Stimulated activated CD8-positive, alpha-beta memory T cell treated with anti-CD3 and anti-CD28 coated beads, Interleukin-4, amount 100 ng/mL, for 1 hour (primary cell): ENCODE measurements around the gene NPFFR1.
"Not testable (repeated sequence)": the region's sequence is repeated elsewhere in the genome, so short reads cannot be mapped to it uniquely, and the experiment has no call there.

ENCODE experiments used
- DNase-seq, 2 donors: peaks; one replicate each; pipeline ENCODE4 v3.0.0-alpha.2; 2020; ENCODE audit warnings: low read depth in 2 of 2, low spot score in 1 of 2

The NPFFR1 gene

DNA sequence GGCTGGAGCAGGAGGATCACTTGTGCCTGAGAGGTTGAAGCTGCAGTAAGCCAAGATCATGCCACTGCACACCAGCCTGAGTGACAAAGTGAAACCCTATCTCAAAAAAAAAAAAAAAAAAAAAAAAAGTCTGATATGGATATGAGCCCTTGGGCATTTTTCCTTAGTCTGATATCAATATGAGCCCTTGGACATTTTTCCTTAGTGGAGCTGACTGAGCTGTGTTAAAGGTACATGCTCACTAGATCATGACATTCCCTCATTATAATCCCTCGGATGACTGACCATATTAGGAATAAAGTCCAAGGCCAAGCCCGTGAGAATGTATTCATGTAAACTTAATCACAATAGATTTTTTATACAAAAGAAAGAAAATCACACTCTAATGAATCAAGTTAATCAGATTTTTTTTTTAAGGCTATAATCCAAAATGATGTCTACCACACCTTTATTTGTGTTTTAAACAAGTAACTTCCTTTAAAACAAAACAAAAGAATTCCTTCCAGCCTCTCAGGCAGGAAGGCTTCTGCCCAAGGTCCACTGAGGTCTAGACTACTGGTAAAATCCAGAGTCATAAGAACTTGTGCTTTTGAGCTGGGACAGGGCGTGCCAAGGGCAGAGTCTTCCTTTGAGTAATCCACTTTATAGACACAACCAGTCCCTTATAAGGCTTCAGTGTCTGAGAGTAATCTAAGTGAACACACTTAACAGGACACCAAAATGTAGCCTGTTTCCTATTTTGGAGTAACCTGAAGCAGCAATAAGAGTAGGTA, 56.1 kb downstream of the NPFFR1 start:
- DNase-seq = no peak

DNA sequence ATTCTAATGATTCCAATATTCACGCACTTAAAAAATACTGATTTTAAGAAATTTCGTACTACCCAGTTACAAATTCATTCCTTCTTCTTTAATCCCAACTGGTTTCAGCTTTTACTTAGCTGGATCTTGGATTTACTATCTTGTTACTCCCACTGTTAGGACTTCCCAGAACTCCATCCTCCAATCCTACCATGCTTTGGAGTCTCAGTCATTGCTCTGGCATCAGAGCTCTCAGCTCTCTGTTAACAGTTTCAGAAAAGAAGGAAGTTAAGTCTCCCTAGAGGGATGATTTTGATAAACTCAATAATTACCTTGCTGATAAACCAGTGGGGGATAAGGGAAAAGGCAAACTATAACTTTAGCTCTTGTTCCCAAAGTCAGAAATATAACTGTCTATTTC, 60.1 kb downstream of the NPFFR1 start:
- no peak for DNase-seq

DNA sequence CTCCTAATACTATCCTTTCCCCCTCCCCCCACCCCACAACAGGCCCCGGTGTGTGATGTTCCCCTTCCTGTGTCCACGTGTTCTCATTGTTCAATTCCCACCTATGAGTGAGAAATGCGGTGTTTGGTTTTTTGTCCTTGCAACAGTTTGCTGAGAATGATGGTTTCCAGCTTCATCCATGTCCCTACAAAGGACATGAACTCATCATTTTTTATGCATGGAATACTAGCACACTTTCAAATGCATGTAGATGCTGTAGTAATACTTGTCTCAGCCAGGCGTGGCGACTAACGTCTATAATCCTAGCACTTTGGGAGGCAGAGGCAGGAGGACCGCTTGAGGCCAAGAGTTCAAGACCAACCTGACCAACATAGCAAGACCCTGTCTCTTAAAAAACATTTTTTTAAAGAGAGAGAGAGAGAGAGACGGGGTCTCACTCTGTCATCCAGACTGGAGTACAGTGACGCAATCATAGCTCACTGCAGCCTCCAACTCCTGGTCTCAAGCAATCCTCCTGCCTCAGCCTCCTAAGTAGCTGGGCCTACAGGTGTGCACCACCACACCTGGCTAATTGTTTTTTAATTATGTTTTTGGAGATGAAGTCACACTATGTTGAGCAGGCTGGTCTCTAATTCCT, 60.9 kb downstream of the NPFFR1 start:
- not testable (repeated sequence) for DNase-seq

DNA sequence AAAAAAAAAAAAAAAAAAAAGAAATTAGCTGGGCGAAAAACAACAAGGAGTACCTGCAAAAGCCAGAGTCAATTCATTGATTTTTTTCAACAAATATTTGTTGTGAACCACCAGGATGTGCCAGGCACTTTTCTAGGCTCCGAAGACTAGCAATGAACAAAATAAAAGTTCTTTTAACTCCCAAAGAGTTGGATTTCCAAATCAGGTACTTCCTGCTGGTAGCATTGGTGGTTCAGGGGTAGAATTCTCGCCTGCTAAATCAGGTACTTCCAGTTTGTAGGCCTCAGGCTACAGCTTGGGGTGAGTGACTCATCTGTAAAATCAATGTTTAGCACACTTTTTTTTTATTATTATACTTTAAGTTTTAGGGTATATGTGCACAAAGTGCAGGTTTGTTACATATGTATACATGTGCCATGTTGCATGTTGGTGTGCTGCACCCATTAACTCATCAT, 61.4 kb downstream of the NPFFR1 start:
- DNase-seq = no peak

DNA sequence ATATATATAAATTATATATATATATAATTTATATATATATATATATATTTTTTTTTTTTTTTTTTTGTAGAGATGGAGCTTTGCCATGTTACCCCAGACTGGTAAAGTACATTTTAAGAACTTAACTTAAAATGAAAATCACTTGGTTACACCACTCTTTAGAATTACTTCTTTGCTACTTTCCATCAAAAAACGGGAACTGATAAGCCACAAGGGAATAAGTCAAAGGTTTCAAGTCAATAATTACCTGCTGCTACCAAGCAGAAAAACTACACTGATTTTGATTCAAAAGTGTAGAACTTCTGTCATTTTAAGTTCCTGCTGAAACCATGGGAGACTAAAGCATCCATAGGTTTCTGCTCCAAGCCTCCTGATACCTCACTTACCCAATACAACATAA, 62.8 kb downstream of the NPFFR1 start:
- DNase-seq = no peak

DNA sequence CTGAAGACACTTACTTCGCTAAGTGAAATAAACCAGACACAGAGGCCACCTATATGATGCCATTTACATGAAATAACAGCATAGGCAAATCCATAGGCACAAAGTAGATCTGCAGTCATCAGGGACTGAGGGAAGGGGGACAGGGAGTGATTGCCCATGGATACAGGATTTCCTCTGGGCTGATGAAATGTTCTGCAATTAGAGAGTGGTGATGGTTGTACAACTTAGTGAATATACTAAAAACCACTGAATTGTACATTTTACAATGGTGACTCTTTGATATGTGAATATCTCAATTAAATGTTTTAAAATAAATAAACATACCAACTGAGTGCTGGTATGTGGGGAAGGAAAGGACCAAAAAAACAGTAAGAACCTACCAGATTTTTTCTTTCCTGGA, 70.9 kb downstream of the NPFFR1 start:
- DNase-seq = no peak

DNA sequence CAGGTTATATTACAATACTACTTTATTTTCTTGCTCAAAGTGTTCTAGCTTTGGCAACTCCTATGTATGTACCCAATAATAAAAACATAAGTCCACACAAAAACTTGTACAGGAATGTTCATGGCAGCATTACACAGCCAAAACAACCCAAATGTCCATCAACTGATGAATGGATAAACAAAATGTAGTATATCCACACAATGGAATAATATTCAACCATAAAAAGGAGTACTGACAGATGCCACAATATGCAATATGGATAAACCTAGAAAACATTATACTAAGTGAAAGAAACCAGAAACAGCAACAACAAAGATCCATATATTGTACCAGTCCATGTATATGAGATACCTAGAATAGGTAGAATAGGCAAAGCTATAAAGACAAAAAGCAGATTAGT, 71.5 kb downstream of the NPFFR1 start:
- DNase-seq = no peak

DNA sequence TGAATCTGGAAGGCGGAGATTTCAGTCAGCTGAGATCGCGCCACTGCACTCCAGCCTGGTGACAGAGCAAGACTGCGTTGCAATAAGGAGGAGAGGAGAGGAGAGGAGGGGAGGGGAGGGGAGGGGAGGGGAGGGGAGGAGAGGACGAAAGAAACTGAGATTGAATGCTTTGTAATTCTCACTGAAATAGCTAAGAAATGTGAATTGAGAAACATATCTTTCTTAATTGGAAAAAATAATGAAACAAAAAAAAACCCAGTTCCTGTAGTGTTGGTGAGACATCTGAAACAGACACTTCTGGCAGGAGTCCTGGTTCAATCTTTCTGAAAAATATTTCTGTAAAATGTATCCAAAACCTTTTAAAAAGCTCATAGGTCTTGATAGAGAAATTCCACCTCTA, 77.0 kb downstream of the NPFFR1 start:
- DNase-seq = no peak

DNA sequence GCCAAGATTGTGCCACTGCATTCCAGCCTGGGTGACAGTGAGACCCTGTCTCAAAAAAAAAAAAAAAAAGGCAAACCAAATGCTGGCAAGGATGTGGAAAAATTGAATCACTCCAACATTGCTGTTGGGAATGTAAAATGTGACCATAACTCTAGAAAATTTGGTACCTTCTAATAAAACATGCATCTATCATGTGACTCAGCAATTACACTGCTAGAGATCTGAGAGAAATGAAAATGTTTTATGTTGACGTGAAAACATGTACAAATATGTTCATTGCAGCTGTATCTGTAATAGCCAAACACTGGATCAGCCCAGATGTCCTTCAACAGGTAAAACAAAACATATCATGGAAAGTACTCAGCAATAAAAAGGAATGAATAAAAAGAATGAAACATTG, 82.7 kb downstream of the NPFFR1 start:
- no peak for DNase-seq

DNA sequence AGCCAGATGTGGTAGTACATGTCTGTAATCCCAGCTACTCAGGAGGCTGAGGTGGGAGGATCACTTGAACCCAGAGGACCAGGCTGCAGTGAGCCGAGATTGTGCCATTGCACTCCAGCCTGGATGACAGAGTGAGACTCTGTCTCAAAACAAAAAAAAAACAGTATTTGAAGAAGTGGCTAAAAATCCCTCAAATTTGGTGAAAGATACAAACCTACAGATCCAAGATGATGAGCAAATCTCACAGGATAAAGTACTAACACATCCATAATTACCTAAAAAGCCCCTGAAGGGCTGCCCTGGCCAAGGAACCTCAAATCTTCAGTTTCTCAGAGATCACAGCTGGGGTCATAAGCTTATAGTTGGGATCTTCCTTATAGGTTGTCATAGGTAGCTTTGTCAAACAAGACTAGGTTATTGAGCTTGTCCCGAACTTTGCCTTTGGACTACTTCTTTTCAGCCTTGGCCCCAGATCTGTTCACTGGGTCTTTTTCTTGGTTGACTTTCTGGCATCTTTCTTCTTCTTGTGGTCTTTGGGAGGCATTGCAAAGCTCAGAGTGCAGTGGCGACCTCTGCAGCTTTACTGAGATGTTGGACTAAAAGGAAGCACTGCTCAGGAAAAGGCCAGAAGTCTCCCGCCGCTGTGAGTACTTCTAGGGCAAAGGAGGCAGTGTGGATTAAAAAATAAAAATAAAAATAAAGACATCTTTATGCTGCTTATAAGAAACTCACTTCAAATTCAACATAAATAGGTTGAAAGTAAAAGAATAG, 84.9 kb downstream of the NPFFR1 start:
- no peak for DNase-seq
